ENCODE measurements around the gene EIF1AX. TPM values are rescaled to one million over a fixed set of nuclear protein-coding genes. Genes with fewer than 3 reads are reported as not detected.

The EIF1AX gene
- total and polyA plus RNA-seq, 9 of the 15 experiments (the other 6 are each of a cell fraction or from before 2014, with no cell fraction given): 54.2 to 178 (median 73.5) TPM

DNA sequence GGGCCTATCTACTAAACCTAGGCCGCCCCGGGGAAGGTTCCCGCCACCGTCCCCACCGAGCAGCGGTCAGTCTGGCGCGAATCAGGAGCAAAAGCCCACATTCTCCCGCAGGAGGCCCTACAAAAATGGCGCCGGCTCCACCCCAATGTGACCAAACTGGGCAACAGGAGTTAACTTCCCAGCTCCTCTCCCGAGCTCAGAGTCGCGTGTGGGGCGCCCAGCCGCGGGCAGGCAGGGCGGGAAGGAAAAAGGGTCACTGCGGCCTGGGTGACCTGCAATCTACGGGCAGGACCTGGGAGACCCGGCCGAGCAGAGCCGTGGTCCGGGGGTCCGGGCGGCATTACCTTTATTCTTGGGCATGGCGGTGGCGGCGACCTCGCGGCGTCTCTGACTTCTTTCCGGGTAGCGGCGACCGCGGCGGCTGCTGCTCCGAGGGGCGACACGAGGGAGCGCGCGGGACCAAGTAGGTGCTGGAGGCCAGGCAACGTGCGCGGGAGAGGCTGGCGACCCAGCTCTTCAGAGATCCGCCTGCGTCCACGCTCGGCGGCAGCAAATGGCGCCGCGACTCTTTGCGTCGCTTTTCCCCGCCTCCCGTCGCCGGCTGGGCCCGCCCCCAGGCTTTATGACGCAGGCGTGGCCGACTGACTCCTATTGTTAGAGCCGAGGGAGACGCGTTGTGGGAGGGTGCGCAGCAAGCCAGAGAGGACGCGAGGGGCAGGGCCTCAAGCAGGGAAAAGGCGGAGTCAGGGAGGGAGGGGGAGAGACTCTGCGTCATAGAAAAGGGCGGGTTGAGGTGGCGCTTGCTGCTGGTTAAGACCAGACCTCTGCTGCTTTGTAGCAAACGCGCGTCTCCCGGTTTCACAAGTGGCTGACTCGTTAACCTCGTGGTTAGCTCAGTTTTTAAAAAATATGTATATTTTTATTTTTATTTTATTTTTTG, at the start of gene EIF1AX (continued):
- TF ChIP-seq SREBF2 (CRISPR knock-in tag; IDR thresholded peaks at IDR 0.05) (no peak), KDM5B (IDR thresholded peaks at IDR 0.05; ENCODE audit: insufficient replicate concordance, low read depth, low read length) (peak; percentile 46), CBFA2T2 (conservative IDR thresholded peaks at IDR 0.05) (no peak), ZNF644 (tag; IDR thresholded peaks at IDR 0.05; ENCODE audit: low read depth) (no peak), POLR3A (IDR thresholded peaks at IDR 0.05; ENCODE audit: borderline replicate concordance, extremely low read depth, insufficient read depth, insufficient read length) (no peak), HNRNPK (IDR thresholded peaks at IDR 0.05; ENCODE audit: low read depth, low read length, poor library complexity, severe bottlenecking) (no peak), NRF1 (conservative IDR thresholded peaks at IDR 0.05 in 1 of 2, IDR thresholded peaks at IDR 0.05 in 1 of 2) (peak; percentile 94 to 95), DNMT1 (IDR thresholded peaks at IDR 0.05) (no peak), MAFG (tag; conservative IDR thresholded peaks at IDR 0.05) (no peak), TCF3 (CRISPR knock-in tag; IDR thresholded peaks at IDR 0.05) (no peak), ZBTB17 (CRISPR knock-in tag; IDR thresholded peaks at IDR 0.05) (no peak), TAF1 (IDR thresholded peaks at IDR 0.05; ENCODE audit: control insufficient read depth, extremely low read depth, insufficient read depth, low read length, severe bottlenecking) (peak; percentile 63), MTA3 (IDR thresholded peaks at IDR 0.05; ENCODE audit: borderline replicate concordance) (peak; percentile 58; the same call in 1 of the 2 replicates), NCOA4 (IDR thresholded peaks at IDR 0.05; ENCODE audit: partially characterized antibody) (no peak)
- TF ChIP-seq, protein P1, sequence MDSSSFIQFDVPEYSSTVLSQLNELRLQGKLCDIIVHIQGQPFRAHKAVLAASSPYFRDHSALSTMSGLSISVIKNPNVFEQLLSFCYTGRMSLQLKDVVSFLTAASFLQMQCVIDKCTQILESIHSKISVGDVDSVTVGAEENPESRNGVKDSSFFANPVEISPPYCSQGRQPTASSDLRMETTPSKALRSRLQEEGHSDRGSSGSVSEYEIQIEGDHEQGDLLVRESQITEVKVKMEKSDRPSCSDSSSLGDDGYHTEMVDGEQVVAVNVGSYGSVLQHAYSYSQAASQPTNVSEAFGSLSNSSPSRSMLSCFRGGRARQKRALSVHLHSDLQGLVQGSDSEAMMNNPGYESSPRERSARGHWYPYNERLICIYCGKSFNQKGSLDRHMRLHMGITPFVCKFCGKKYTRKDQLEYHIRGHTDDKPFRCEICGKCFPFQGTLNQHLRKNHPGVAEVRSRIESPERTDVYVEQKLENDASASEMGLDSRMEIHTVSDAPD (CRISPR knock-in tag; IDR thresholded peaks at IDR 0.05): no peak
- TF ChIP-seq, protein P2, sequence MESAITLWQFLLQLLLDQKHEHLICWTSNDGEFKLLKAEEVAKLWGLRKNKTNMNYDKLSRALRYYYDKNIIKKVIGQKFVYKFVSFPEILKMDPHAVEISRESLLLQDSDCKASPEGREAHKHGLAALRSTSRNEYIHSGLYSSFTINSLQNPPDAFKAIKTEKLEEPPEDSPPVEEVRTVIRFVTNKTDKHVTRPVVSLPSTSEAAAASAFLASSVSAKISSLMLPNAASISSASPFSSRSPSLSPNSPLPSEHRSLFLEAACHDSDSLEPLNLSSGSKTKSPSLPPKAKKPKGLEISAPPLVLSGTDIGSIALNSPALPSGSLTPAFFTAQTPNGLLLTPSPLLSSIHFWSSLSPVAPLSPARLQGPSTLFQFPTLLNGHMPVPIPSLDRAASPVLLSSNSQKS (CRISPR knock-in tag; IDR thresholded peaks at IDR 0.05): no peak
- TF ChIP-seq, protein P3, sequence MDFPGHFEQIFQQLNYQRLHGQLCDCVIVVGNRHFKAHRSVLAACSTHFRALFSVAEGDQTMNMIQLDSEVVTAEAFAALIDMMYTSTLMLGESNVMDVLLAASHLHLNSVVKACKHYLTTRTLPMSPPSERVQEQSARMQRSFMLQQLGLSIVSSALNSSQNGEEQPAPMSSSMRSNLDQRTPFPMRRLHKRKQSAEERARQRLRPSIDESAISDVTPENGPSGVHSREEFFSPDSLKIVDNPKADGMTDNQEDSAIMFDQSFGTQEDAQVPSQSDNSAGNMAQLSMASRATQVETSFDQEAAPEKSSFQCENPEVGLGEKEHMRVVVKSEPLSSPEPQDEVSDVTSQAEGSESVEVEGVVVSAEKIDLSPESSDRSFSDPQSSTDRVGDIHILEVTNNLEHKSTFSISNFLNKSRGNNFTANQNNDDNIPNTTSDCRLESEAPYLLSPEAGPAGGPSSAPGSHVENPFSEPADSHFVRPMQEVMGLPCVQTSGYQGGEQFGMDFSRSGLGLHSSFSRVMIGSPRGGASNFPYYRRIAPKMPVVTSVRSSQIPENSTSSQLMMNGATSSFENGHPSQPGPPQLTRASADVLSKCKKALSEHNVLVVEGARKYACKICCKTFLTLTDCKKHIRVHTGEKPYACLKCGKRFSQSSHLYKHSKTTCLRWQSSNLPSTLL (IDR thresholded peaks at IDR 0.05): no peak
- TF ChIP-seq, protein P4, sequence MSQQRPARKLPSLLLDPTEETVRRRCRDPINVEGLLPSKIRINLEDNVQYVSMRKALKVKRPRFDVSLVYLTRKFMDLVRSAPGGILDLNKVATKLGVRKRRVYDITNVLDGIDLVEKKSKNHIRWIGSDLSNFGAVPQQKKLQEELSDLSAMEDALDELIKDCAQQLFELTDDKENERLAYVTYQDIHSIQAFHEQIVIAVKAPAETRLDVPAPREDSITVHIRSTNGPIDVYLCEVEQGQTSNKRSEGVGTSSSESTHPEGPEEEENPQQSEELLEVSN (IDR thresholded peaks at IDR 0.05; ENCODE audit: borderline replicate concordance in 1 of 2, extremely low read depth in 1 of 2, insufficient read depth in 1 of 2, insufficient read length in 1 of 2, low read depth in 1 of 2, low read length in 1 of 2, poor library complexity in 1 of 2, severe bottlenecking in 1 of 2): peak in 1 of 2 experiments; percentile 63
- TF ChIP-seq, protein P5, sequence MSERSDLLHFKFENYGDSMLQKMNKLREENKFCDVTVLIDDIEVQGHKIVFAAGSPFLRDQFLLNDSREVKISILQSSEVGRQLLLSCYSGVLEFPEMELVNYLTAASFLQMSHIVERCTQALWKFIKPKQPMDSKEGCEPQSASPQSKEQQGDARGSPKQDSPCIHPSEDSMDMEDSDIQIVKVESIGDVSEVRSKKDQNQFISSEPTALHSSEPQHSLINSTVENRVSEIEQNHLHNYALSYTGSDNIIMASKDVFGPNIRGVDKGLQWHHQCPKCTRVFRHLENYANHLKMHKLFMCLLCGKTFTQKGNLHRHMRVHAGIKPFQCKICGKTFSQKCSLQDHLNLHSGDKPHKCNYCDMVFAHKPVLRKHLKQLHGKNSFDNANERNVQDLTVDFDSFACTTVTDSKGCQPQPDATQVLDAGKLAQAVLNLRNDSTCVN (CRISPR knock-in tag; IDR thresholded peaks at IDR 0.05): no peak
